ENCODE results near the gene C1QTNF9B. TPM values are rescaled to one million over a fixed set of nuclear protein-coding genes. Genes with fewer than 3 reads are reported as not detected.
"Not testable (repeated sequence)": the region's sequence is repeated elsewhere in the genome, so short reads cannot be mapped to it uniquely, and the experiment has no call there.

The C1QTNF9B gene
- total RNA-seq, 1 donor from 2014 or later: 3.1 TPM

- no peak for ATAC-seq
- intact Hi-C loops (cut with DNase I): no loop called here
Observed at GRCh38 chr13:23901365-23901764, 4.1 kb upstream of the C1QTNF9B start.

DNA sequence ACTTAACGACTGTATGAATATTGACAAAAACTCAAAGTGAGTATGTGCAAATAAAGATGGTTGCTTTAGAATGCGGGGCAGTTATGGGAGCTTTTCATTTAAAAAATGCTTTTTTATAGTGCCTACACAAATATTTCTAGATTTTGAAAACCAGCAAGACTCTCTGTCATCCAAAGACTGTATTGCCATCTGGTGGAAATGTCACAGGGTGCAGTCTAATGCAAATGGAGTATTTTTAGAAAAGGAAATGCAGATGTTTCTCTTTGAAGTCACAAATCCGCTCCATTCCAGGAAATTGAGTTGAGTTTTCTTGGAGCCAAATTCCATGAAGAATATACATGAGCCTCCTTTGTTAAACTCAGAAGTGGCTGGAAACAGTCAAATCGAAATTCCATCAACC, 2.3 kb upstream of the C1QTNF9B start:
- intact Hi-C loops (cut with DNase I): no loop called here
- ATAC-seq (no peak), DNase-seq (ENCODE audit: missing footprints) (no peak)

More at GRCh38 chr13:23901365-23901764, 4.1 kb upstream of the C1QTNF9B start:
- no peak for DNase-seq (ENCODE audit: missing footprints)

- ATAC-seq: no peak
- intact Hi-C loops (cut with DNase I): no loop called here
- no peak for DNase-seq (ENCODE audit: missing footprints)
Observed at GRCh38 chr13:23898101-23898500, 799 bp upstream of the C1QTNF9B start.

- DNase-seq (ENCODE audit: missing footprints); ATAC-seq; intact Hi-C loops (cut with DNase I): not testable (repeated sequence)
Observed at GRCh38 chr13:23894746-23895145, 2.6 kb downstream of the C1QTNF9B start.

- intact Hi-C loops (cut with DNase I); ATAC-seq: not testable (repeated sequence)
Observed at GRCh38 chr13:23893791-23894190, 3.5 kb downstream of the C1QTNF9B start.

GRCh38 chr13:23889615-23890607, 7.4 kb downstream of the C1QTNF9B start:
- DNase-seq (ENCODE audit: missing footprints) (no peak), ATAC-seq (no peak)
- intact Hi-C loops (cut with DNase I): loop anchor here (5.0 kb wide), 1 partner anchor 313 kb away; no protein-coding TSS in a partner anchor

More at GRCh38 chr13:23893791-23894190, 3.5 kb downstream of the C1QTNF9B start:
- not testable (repeated sequence) for DNase-seq (ENCODE audit: missing footprints)

DNA sequence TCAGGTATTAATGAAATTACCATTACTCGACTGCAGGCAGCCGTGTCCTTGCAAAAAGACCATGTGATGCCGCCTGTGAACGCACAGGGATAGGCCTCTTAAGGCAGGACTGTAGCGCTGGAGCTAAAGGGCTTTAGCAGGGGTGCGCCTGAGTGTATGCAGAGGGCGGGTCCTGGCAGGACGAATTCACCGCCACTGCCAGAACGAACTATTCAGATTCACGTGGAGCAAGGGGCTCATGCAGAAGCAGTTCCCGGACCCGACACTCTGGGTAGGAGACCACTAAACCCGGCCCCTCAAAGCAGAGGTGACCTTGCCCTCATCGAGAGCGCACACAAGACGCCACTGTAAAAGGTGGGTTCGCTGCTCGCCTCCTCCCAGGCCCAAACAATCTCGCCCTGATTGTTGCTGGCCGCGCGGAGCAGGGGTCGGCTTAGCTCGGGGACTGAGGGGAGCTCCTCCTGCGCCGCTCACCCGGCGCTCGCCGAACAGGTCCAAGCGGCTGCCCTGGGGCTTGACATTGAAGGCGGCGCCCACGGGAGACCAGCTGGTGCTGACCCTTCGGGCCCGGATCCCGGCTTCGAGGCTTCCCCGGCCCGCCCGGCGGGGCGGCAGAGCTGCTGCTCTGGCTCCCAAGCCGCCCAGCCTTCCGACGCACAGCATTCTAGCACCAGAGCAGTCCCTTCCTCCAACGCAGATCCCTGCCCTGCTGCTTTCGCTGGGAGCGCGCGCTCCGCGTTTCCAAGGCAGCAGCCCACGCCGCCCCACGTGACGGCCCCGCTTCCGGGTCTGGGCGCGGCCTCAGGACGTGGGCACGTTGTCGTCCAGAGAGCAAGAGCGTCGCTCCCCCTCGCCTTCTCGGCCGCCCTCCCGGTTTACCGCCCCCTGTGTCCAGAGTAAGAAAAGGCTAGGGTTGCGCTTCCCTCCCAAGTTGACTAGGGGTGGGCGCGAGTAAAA, 8.4 kb downstream of the C1QTNF9B start, which contains the start of gene MIPEP:
MIPEP (minus strand) TSS at position 743 of the 957 bp plus-strand sequence; CDS start at position 663, 80 bp downstream.
- ATAC-seq (peak; percentile 99), DNase-seq (ENCODE audit: missing footprints) (peak; percentile 96)
- intact Hi-C loops (cut with DNase I): loop anchor here (5.0 kb wide), 1 partner anchor 312 kb away; no protein-coding TSS in a partner anchor

- ATAC-seq; intact Hi-C loops (cut with DNase I); DNase-seq (ENCODE audit: missing footprints): not testable (repeated sequence)
Observed at GRCh38 chr13:23884361-23884760, 12.9 kb downstream of the C1QTNF9B start.

DNA sequence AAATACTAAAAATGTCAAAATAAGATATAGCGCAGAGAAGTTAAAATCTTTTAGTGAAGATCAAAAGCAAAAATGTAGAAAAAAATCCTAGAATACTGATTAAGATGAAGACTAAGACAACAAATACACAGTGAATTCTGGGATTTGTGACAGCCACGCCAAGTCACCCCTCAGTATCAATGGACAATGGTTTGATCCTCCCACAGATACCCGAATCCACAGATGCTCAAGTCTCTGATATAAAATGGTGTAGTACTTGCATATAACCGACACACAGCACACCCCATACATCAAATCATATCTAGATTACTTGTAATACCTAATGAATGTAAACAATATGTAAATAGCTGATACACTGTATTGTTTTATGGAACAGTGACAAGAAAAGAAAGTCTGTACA, 14.0 kb downstream of the C1QTNF9B start:
- intact Hi-C loops (cut with DNase I): no loop called here
- no peak for DNase-seq (ENCODE audit: missing footprints)
- no peak for ATAC-seq

DNA sequence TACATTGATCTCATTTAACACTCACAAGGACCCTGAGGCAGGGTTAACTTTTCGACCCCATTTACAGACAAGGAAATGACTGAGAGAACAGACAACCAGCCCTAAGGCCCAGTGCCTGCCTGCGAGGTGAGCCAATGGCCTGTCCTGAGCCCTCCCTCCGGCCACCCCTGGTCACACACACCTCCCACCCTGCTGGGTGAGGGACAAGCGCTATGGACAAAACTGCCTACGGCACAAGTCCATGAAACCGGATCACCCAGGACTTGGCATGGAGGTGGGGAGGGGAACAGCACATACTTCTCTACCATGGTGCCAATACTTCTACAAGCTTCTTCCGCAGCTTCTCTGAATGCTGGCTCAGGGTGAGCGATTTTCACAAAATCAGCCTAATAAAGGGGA, 15.9 kb downstream of the C1QTNF9B start:
- intact Hi-C loops (cut with DNase I); DNase-seq (ENCODE audit: missing footprints); ATAC-seq: not testable (repeated sequence)

DNA sequence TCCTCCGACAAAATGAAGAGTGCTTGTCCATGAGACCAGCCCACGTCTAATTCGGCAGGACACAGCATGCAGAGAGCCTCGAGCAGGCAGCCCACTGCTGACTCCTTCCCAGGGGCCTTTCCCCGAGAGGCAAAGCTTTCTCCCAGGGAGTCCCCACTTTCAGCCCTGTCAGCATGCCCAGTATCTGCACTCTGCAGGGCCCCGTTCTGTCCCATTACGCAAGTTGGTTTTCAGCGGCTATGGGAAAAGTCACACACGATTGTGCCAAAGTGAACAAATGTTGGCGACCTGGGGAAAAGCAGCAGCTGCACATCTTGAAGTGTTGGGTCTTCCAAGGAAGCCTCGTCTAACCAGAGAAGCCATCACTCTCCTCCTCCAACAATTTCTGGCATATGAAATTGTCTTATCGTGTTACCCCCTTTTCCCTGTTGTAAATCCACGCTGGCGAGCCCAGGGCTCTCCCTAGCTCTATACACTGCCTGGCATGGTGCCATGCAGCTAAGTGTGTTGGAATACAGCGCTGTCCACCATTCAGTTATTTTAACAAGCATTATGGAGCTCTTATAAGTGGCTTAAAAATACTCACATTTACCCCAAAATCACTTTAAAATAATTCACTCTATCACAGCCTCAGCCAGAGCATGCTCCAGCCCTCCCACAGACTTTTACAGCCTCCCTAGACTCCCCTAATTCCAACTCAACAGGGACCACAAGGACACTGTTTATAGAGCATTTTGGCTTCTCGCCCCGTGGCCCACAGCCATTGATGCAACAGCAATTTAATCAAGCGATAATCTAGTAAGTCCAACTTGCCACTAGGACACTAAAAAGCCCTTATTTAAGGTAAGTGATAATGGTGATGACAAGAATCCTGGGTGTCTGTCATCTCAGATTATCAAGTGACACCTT, 16.6 kb downstream of the C1QTNF9B start:
- DNase-seq (ENCODE audit: missing footprints); intact Hi-C loops (cut with DNase I); ATAC-seq: not testable (repeated sequence)

- no peak for ATAC-seq
- DNase-seq (ENCODE audit: missing footprints): no peak
- intact Hi-C loops (cut with DNase I): no loop called here
Observed at GRCh38 chr13:23877286-23877685, 20.0 kb downstream of the C1QTNF9B start.

DNA sequence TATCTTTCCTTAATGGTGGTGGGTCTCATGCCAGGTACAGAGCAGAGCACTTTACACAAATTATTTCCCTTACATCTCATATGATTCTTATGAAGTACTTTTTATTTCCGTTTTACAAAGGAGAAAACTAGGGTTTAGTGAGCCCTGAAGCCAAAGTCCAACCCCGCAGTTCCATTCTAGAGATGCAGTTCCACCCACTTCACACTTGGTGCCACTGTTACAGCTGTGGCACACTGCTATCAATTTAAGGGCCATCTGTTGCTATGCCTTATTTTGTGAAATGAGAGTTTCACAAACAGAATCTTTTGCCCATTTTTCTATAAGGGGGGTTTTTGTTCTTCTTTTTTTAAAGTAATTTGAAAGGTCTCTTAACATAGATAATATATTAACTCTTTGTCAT, 21.0 kb downstream of the C1QTNF9B start:
- no peak for DNase-seq (ENCODE audit: missing footprints)
- no peak for ATAC-seq
- intact Hi-C loops (cut with DNase I): no loop called here

- intact Hi-C loops (cut with DNase I): loop anchor here (1.0 to 5.0 kb wide), 3 partner anchors 154 to 405 kb away; partner anchors contain the start of gene TNFRSF19
- ATAC-seq: peak; percentile 20
Observed at GRCh38 chr13:23871616-23872220, 25.6 kb downstream of the C1QTNF9B start.

DNA sequence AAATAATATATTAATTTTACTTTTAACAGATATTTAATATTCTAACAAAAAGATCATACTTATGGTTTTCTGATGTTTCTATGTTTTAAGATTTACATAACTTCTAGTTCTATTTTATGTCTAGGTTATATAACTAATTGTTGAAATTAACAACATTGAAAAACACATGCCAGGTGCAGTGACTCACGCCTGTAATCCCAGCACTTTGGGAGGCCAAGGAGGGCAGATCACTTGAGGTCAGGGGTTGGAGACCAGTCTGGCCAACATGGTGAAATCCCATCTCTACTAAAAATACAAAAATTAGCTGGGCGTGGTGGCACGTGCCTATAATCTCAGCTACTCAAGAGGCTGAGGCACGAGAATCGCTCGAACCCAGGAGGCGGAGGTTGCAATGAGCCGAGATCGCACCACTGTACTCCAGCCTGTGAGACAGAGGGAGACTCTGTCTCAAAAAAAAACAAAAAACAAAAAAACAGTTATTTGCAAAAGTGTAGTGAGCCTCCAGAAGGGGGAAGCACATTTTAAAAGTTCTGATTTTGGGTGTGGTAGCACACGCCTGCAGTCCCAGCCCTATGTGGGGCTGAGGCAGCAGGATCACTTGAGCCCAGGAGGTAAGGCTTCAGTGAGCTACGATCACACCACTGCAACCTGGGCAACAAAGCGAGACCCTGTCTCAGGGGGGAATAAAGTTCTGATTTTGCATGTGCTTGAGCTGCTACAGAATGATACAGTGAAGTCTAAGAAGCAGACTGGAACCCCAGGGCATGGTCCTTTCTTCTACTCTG, 26.8 kb downstream of the C1QTNF9B start:
- ATAC-seq (no peak), DNase-seq (ENCODE audit: missing footprints) (no peak)
- intact Hi-C loops (cut with DNase I): loop anchor here (1.0 to 5.0 kb wide), 3 partner anchors 153 to 404 kb away; partner anchors contain the start of gene TNFRSF19

More at GRCh38 chr13:23871616-23872220, 25.6 kb downstream of the C1QTNF9B start:
- no peak for DNase-seq (ENCODE audit: missing footprints)

DNA sequence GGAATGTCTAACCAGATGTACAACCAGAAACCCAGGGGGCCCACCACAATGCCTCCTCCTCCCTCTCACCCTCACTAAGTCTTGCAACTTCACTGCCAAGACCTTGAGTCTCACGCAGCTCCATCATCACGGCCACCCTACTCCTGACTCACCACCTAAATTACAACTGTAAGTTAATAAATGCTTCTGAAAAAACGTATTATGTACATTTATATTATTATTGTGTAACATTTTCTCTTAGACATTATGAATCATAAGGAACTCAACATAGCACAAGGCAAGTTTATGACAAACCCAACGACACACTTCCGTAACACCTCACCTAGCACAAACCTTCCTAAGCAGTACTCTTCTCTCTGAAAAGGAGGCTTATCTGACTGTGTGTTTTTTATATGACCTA, 28.8 kb downstream of the C1QTNF9B start:
- ATAC-seq: no peak
- intact Hi-C loops (cut with DNase I): no loop called here
- no peak for DNase-seq (ENCODE audit: missing footprints)

Measured in Right ventricle myocardium inferior (tissue), 1 donor.